OCI-LY1 (cell line): Measurements from ENCODE around the gene RAB18.

Experiments
- H2AFZ ChIP-seq: fragments of 200-600 bp; sonication (generic), shearing (Covaris generic); 2 replicates; pipeline ENCODE4 v1.6.0; 2014; ENCODE audit warnings: antibody characterized with exemption, mild to moderate bottlenecking, low read length
- H3F3A ChIP-seq: fragments of 200-600 bp; sonication (generic), shearing (Covaris generic); 2 replicates; pipeline ENCODE4 v1.6.0; 2014; ENCODE audit warnings: mild to moderate bottlenecking, antibody characterized with exemption, low read length, moderate library complexity; ENCODE audit not compliant: insufficient read depth
- H3K27ac ChIP-seq: fragments of 200-600 bp; sonication (generic); 2 replicates; pipeline ENCODE4 v1.5.1; 2014; ENCODE audit warnings: low read length, mixed run types, mild to moderate bottlenecking, low read depth; ENCODE audit not compliant: poor library complexity, severe bottlenecking
- H3K27me3 ChIP-seq: fragments of 200-600 bp; sonication (generic); 2 replicates; pipeline ENCODE4 v1.6.0; 2014; ENCODE audit warnings: antibody characterized with exemption, mild to moderate bottlenecking, low read length, moderate library complexity; ENCODE audit not compliant: insufficient read depth
- H3K36me3 ChIP-seq: fragments of 200-600 bp; sonication (generic); 2 replicates; pipeline ENCODE4 v1.6.1; 2014; ENCODE audit warnings: mild to moderate bottlenecking, antibody characterized with exemption, low read length, moderate library complexity, mixed read lengths; ENCODE audit not compliant: insufficient read depth
- H3K4me1 ChIP-seq: fragments of 200-600 bp; sonication (generic); 2 replicates; pipeline ENCODE4 v1.5.1; 2014; ENCODE audit warnings: mild to moderate bottlenecking, low read length, moderate library complexity; ENCODE audit not compliant: insufficient read depth, severe bottlenecking
- H3K4me2 ChIP-seq: fragments of 200-600 bp; sonication (generic), shearing (Covaris generic); 2 replicates; pipeline ENCODE4 v1.6.1; 2014; ENCODE audit warnings: low read length
- H3K4me3 ChIP-seq: fragments of 200-600 bp; sonication (generic); 2 replicates; pipeline ENCODE4 v1.5.1; 2014; ENCODE audit warnings: low read length, low read depth, mild to moderate bottlenecking, mixed read lengths; ENCODE audit not compliant: poor library complexity, severe bottlenecking
- H3K79me2 ChIP-seq: fragments of 200-600 bp; shearing (Covaris generic); 2 replicates; pipeline ENCODE4 v1.6.1; 2016; ENCODE audit warnings: mixed run types, low read length, mixed read lengths; ENCODE audit not compliant: insufficient read depth
- H3K9ac ChIP-seq: fragments of 200-600 bp; sonication (generic), shearing (Covaris generic); 2 replicates; pipeline ENCODE4 v1.6.1; 2014; ENCODE audit warnings: mild to moderate bottlenecking, low read length, mixed read lengths
- H3K9me2 ChIP-seq: fragments of 200-600 bp; sonication (generic), shearing (Covaris generic); 2 replicates; pipeline ENCODE4 v1.6.1; 2014; ENCODE audit warnings: low read depth, mild to moderate bottlenecking, low read length, mixed read lengths
- H3K9me3 ChIP-seq: fragments of 200-600 bp; shearing (Covaris generic); 2 replicates; pipeline ENCODE4 v1.6.1; 2014; ENCODE audit warnings: low read length, mixed read lengths
- H4K20me1 ChIP-seq: fragments of 200-600 bp; sonication (generic), shearing (Covaris generic); 2 replicates; pipeline ENCODE4 v1.6.0; 2016; ENCODE audit warnings: mild to moderate bottlenecking, low read length; ENCODE audit not compliant: insufficient read depth
- CTCF ChIP-seq: fragments of 200-600 bp; sonication (generic), shearing (Covaris generic); IDR thresholded peaks from 2 replicates; pipeline ENCODE4 v1.5.1; 2017; ENCODE audit warnings: mild to moderate bottlenecking, antibody characterized with exemption, low read length, moderate library complexity, mixed read lengths
- EZH2 ChIP-seq: fragments of 200-600 bp; sonication (generic), shearing (Covaris generic); IDR thresholded peaks from 2 replicates; pipeline ENCODE4 v1.8.0; 2017; ENCODE audit warnings: borderline replicate concordance, mixed run types, mild to moderate bottlenecking, antibody characterized with exemption, low read length, moderate library complexity, mixed read lengths

The RAB18 gene

DNA sequence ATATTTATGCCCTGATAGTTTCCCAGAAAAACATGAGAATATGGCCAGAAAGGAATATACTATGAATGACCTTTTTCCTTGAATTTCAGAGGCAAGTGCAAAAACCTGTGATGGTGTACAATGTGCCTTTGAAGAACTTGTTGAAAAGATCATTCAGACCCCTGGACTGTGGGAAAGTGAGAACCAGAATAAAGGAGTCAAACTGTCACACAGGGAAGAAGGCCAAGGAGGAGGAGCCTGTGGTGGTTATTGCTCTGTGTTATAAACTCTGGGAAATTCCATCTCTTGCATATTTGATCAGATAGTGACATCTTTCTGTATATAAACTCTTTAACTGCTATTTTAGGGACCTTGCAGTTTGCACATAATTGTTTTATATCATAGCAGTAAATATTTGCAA lies 33.7 kb downstream of the RAB18 start:
- Histone ChIP-seq H3K4me1 (no peaks in the 10 kb centered on the region), H3K36me3 (peaks cover 67% of the 10 kb centered on the region), H3K27ac (no peak overlapping the region), H2AFZ (no peak overlapping the region), H3K9ac (no peak overlapping the region), H3K9me2 (no peaks in the 10 kb centered on the region), H3K27me3 (no peaks in the 10 kb centered on the region), H4K20me1 (no peaks in the 10 kb centered on the region), H3K9me3 (no peaks in the 10 kb centered on the region), H3K4me2 (no peak overlapping the region), H3K79me2 (no peaks in the 10 kb centered on the region), H3K4me3 (no peak overlapping the region), H3F3A (no peaks in the 10 kb centered on the region)
- TF ChIP-seq EZH2 (no peak), CTCF (no peak)

GRCh38 chr10:27540672-27541071 lies 36.6 kb downstream of the RAB18 start:
- Histone ChIP-seq H3K4me2 (no peak overlapping the region), H3K27ac (no peak overlapping the region), H3K36me3 (peaks cover 41% of the 10 kb centered on the region; the same call in 1 of the 2 replicates), H3K9me3 (no peaks in the 10 kb centered on the region), H3F3A (no peaks in the 10 kb centered on the region), H3K4me1 (no peaks in the 10 kb centered on the region), H3K79me2 (no peaks in the 10 kb centered on the region), H3K9ac (no peak overlapping the region), H3K27me3 (no peaks in the 10 kb centered on the region), H3K4me3 (no peak overlapping the region), H4K20me1 (no peaks in the 10 kb centered on the region), H3K9me2 (no peaks in the 10 kb centered on the region), H2AFZ (no peak overlapping the region)
- TF ChIP-seq CTCF (no peak), EZH2 (no peak)

DNA sequence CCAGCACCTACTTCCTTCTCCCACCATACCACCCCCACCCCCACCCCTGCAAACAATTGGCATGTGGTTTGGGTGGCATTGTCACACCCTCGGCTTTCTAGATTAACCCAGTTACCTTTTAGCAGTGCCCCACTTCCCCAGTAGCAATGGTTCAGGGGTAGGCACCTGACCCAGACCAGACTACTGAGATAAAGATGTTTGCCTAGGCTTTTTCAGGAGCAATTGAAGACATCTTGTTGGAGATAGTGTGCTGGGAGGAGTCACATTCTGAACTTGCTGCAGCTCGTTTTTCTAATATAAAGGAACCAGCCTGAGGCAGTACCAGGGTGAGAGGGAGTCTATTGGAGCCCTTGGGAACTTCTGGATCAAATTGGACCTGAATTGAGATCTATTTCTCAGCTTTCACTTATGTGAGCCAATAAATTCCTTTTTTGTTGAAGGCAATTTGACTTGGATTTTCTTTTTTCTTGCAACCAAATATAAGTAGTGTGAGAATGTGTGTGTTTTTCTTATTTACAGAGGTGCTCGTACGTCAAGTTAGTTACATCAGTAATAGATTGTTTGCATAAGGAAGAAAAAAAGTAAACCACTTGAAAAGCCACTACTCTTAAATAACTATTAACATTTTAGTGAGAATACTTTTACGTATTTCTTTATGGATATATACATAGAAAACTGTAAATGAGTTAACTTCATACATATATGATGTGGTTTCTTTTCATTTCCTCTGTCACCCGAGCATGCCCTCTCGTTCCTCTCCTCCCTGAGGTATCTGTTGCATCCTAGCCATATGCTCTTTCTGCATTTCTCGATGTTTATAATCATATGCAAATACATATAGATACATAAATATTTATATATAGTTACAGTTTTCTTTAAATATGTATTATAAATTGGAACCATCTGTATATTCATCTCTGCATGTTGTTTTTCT lies 38.0 kb downstream of the RAB18 start:
- TF ChIP-seq EZH2 (no peak), CTCF (no peak)
- Histone ChIP-seq H3K4me1 (no peaks in the 10 kb centered on the region), H3K9me3 (no peaks in the 10 kb centered on the region), H3K4me3 (no peak overlapping the region), H3K27me3 (no peaks in the 10 kb centered on the region), H3K27ac (no peak overlapping the region), H2AFZ (no peak overlapping the region), H3K9ac (no peak overlapping the region), H3K79me2 (no peaks in the 10 kb centered on the region), H3K36me3 (peaks cover 32% of the 10 kb centered on the region; the same call in 1 of the 2 replicates), H3K9me2 (no peaks in the 10 kb centered on the region), H4K20me1 (no peaks in the 10 kb centered on the region), H3F3A (no peaks in the 10 kb centered on the region), H3K4me2 (no peak overlapping the region)
